Omental fat pad (tissue), 4 donors: Measurements from ENCODE around the gene ACAD11. TPM values are rescaled to one million over a fixed set of nuclear protein-coding genes. Genes with fewer than 3 reads are reported as not detected.
A peak's percentile ranks its signal among the peaks of the same experiment; 100 is the strongest.

Experiments used
- ATAC-seq: fragments of 150-250 bp; one replicate; pipeline ENCODE4 v1.9.1; 2016; ENCODE audit warnings: mild to moderate bottlenecking, moderate library complexity; ENCODE audit not compliant: low FRiP score
- DNase-seq: peaks from one replicate; pipeline ENCODE4 v3.0.0-alpha.2; 2019; ENCODE audit warnings: low spot score
- total RNA-seq, 4 donors: library from RNA; depleted of rRNA; stranded (reverse); fragments of >200 nt; gene quantifications; one replicate each; pipeline ENCODE4 v1.1.0, GENCODE V29; 2016
- TF ChIP-seq, protein P1 (sequence below), 3 donors: fragments of 450-650 bp; IDR thresholded peaks; one replicate each; pipeline ENCODE4 v1.5.1; 2016 to 2017; ENCODE audit warnings: antibody characterized with exemption in 3 of 3, mild to moderate bottlenecking in 3 of 3, moderate library complexity in 2 of 3

ACAD11 gene
- total RNA-seq, 4 donors from 2014 or later = 25.7 to 41.3 (median 35.8) TPM

DNA sequence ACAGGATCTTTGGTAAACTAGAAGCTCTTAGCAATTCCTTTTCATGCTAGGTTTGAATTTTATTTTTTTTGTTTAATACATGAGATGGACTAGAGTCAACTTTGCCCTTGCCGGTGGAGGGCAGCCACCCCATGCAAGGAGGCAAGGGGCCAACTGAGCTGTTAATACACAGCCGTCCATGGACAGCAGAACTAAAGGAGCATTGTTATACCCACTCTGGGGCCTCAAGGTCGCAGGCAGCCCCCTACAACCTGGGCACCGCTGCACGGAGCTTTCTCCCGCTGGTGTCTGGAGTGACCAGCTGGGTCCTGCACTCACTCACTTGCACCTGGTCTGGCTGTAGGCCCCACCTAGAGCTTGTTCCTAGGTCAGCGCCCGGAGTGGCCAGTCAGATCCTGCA lies 110.4 kb downstream of the ACAD11 start:
- ATAC-seq (no peak), DNase-seq (no peak)
- TF ChIP-seq, protein P1, sequence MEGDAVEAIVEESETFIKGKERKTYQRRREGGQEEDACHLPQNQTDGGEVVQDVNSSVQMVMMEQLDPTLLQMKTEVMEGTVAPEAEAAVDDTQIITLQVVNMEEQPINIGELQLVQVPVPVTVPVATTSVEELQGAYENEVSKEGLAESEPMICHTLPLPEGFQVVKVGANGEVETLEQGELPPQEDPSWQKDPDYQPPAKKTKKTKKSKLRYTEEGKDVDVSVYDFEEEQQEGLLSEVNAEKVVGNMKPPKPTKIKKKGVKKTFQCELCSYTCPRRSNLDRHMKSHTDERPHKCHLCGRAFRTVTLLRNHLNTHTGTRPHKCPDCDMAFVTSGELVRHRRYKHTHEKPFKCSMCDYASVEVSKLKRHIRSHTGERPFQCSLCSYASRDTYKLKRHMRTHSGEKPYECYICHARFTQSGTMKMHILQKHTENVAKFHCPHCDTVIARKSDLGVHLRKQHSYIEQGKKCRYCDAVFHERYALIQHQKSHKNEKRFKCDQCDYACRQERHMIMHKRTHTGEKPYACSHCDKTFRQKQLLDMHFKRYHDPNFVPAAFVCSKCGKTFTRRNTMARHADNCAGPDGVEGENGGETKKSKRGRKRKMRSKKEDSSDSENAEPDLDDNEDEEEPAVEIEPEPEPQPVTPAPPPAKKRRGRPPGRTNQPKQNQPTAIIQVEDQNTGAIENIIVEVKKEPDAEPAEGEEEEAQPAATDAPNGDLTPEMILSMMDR (IDR thresholded peaks at IDR 0.05) = no peak

DNA sequence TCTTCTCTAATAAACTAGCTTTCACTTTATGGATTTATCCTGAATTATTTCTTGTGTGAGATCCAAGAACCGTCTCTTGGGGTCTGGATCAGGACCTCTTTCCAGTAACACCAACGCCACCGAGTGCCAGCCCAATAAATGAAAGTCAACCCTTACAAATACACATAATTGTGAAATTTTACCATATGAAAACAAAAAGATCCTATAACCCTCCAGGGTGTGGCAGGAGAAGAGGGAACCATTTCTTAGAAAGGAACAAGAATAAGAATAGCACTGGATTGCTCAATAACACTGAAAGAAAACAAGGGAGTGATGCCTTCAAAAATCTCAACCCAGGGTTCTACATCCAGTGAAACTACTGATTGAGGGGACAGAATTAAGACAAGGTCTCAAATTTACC lies 114.1 kb downstream of the ACAD11 start:
- ATAC-seq = no peak
- DNase-seq = no peak
- TF ChIP-seq, protein P1 (IDR thresholded peaks at IDR 0.05) = no peak

DNA sequence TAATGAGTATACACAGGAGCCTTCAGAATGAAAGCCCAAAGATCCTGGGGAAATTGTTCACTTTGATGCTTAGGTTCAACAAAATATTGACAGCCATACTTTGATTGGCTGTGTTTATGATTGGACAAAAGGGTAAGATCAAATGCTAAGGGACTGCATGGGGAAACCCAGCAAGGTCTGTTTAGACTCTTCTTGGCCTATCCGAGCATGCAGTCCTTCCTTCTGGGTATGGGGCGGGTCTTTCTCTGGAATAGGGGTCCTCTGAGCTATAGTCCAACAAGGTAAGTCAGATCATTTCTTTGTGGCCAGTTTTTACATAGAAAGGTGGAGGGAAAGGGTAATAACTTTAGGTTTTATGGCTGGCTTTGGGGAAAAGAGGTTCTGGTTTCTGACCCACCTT lies 115.5 kb downstream of the ACAD11 start:
- TF ChIP-seq, protein P1 (IDR thresholded peaks at IDR 0.05) = no peak
- DNase-seq = no peak
- no peak for ATAC-seq

- ATAC-seq = peak; percentile 57
- no peak for DNase-seq
- TF ChIP-seq, protein P1 (IDR thresholded peaks at IDR 0.05) = no peak
These were observed 116.4 kb downstream of the ACAD11 start for GRCh38 chr3:132543011-132543739.

DNA sequence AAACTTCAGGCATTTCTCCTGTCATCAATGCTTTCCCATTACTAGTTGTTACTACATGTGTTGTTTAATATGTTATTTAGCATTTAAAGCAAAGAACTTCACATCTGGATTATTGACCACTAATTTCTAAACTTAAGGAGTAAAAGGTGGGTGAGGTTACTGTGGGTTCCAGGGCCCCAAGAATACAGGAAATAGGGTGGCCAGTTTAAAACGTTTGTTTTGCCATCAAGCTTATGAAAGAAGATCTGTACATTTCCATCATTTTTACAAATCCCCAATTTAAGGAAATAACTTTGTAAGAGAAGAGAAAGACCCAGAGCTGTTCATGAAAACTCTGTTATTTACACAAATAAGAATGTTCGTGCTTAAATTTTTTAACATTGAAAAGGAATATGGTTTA lies 117.0 kb downstream of the ACAD11 start:
- ATAC-seq (no peak), DNase-seq (no peak)
- TF ChIP-seq, protein P1 (IDR thresholded peaks at IDR 0.05) = no peak

DNA sequence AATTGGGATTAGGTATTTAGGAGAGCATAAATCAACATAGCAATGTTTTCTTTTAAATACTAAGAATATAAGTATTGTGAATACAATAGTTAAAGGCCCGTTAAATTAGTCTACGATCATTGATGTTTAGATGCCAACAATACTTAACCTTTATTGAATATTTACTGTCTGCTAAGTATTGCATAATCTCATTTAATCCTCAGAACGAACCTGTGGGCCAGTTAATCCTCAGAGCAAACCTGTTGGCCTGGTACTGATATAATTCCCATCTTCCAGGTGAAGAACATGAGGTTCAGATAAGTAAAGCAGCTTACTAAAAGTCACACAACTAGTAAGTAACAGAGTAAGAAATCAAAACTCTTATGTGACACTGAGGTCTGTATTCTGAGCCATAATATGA lies 119.9 kb downstream of the ACAD11 start:
- ATAC-seq = no peak
- TF ChIP-seq, protein P1 (IDR thresholded peaks at IDR 0.05) = no peak

GRCh38 chr3:132538072-132538471 lies 121.5 kb downstream of the ACAD11 start:
- DNase-seq (no peak), ATAC-seq (no peak)
- TF ChIP-seq, protein P1 (IDR thresholded peaks at IDR 0.05) = no peak

More for the DNA sequence above, 119.9 kb downstream of the ACAD11 start:
- DNase-seq = no peak
